HEK293 (cell line): ENCODE measurements around the gene TDRD10.
A peak's percentile ranks its signal among the peaks of the same experiment; 100 is the strongest.

Experiments used
- CTCF ChIA-PET: fragments of 350-600 bp; formaldehyde crosslinking; extraction: SDS; loops from one replicate; lab custom pipeline; 2021; ENCODE audit warnings: antibody characterized with exemption; lab: Yijun Ruan, JAX
- POLR2A ChIA-PET: fragments of 300-600 bp; formaldehyde crosslinking; extraction: SDS; loops from one replicate; lab custom pipeline; 2020; ENCODE audit warnings: antibody characterized with exemption, inconsistent platforms; lab: Yijun Ruan, JAX
- H3K27ac ChIP-seq: fragments of 200-500 bp; sonication (Bioruptor generic); 2 replicates; pipeline ENCODE4 v1.5.1; 2014; ENCODE audit warnings: low read depth, low read length, control low read depth, inconsistent platforms; ENCODE audit errors: extremely low read depth
- H3K36me3 ChIP-seq, 2 experiments: fragments of 200-500 bp in 1 of 2; sonication (Bioruptor generic) in 1 of 2; 1 replicate in 1 of 2; 2 replicates in 1 of 2; pipeline ENCODE4 v1.5.1; 2014 to 2017; ENCODE audit warnings: inconsistent platforms in 2 of 2, low read length in 2 of 2; ENCODE audit not compliant: control insufficient read depth in 2 of 2, insufficient read depth in 1 of 2
- H3K4me1 ChIP-seq: fragments of 200-500 bp; sonication (Bioruptor generic); 2 replicates; pipeline ENCODE4 v1.5.1; 2014; ENCODE audit warnings: mild to moderate bottlenecking, low read length, inconsistent platforms; ENCODE audit not compliant: control insufficient read depth, insufficient read depth
- H3K4me3 ChIP-seq: 2 replicates; pipeline ENCODE4 v1.5.1; 2011; ENCODE audit warnings: low read depth, mild to moderate bottlenecking, control low read depth, low read length, moderate library complexity
- H3K9me3 ChIP-seq: fragments of 200-500 bp; sonication (Bioruptor generic); 2 replicates; pipeline ENCODE4 v1.5.1; 2014; ENCODE audit warnings: low read depth, low read length, inconsistent platforms; ENCODE audit not compliant: control insufficient read depth, insufficient read depth
- PRDM10 ChIP-seq: fragments of 450-650 bp; formaldehyde crosslinking; IDR thresholded peaks from 2 replicates; pipeline ENCODE4 v1.5.1; 2016; ENCODE audit warnings: missing biosample characterization, missing genetic modification characterization
- PRDM6 ChIP-seq: fragments of 450-650 bp; formaldehyde crosslinking; IDR thresholded peaks from 2 replicates; pipeline ENCODE4 v1.5.1; 2017; ENCODE audit warnings: missing biosample characterization, missing genetic modification characterization
- TSHZ1 ChIP-seq: fragments of 450-650 bp; formaldehyde crosslinking; IDR thresholded peaks from 2 replicates; pipeline ENCODE4 v1.5.1; 2016; ENCODE audit warnings: missing biosample characterization, missing genetic modification characterization, borderline replicate concordance
- YY1 ChIP-seq: fragments of 450-650 bp; formaldehyde crosslinking; IDR thresholded peaks from 2 replicates; pipeline ENCODE4 v1.5.1; 2018; ENCODE audit warnings: missing biosample characterization, missing genetic modification characterization
- ZBTB7A ChIP-seq: fragments of 450-650 bp; formaldehyde crosslinking; IDR thresholded peaks from 2 replicates; pipeline ENCODE4 v1.5.1; 2016; ENCODE audit warnings: low read depth, missing biosample characterization, missing genetic modification characterization
- ZFHX2 ChIP-seq: fragments of 450-650 bp; formaldehyde crosslinking; conservative IDR thresholded peaks from 2 replicates; pipeline ENCODE4 v1.5.1; 2016; ENCODE audit warnings: missing biosample characterization, missing genetic modification characterization
- ZNF10 ChIP-seq: fragments of 450-650 bp; formaldehyde crosslinking; IDR thresholded peaks from 2 replicates; pipeline ENCODE4 v1.5.1; 2017; ENCODE audit warnings: missing biosample characterization, missing genetic modification characterization
- ZNF132 ChIP-seq: fragments of 450-650 bp; formaldehyde crosslinking; IDR thresholded peaks from 2 replicates; pipeline ENCODE4 v1.5.1; 2017; ENCODE audit warnings: missing biosample characterization, missing genetic modification characterization, borderline replicate concordance
- ZNF362 ChIP-seq: fragments of 450-650 bp; formaldehyde crosslinking; IDR thresholded peaks from 2 replicates; pipeline ENCODE4 v1.5.1; 2016; ENCODE audit warnings: missing biosample characterization, missing genetic modification characterization
- ZNF37A ChIP-seq: fragments of 450-650 bp; IDR thresholded peaks from 2 replicates; pipeline ENCODE4 v1.5.1; 2018; ENCODE audit warnings: missing biosample characterization, missing genetic modification characterization
- ZNF404 ChIP-seq: fragments of 450-650 bp; formaldehyde crosslinking; IDR thresholded peaks from 2 replicates; pipeline ENCODE4 v1.5.1; 2017; ENCODE audit warnings: missing biosample characterization, missing genetic modification characterization
- ZNF514 ChIP-seq: fragments of 450-650 bp; formaldehyde crosslinking; IDR thresholded peaks from 2 replicates; pipeline ENCODE4 v1.5.1; 2016; ENCODE audit warnings: missing biosample characterization, missing genetic modification characterization
- ZNF549 ChIP-seq: fragments of 450-650 bp; IDR thresholded peaks from 2 replicates; pipeline ENCODE4 v1.5.1; 2018; ENCODE audit warnings: missing biosample characterization, missing genetic modification characterization, mild to moderate bottlenecking, inconsistent platforms, moderate library complexity
- ZNF585B ChIP-seq: fragments of 450-650 bp; formaldehyde crosslinking; IDR thresholded peaks from 2 replicates; pipeline ENCODE4 v1.5.1; 2016; ENCODE audit warnings: missing biosample characterization, missing genetic modification characterization

Gene TDRD10

GRCh38 chr1:154495496-154496273 lies 6.3 kb upstream of the TDRD10 start:
- TF ChIP-seq ZNF585B (tag by site-specific recombination) (no peak), ZNF404 (tag by site-specific recombination) (no peak), ZNF549 (no peak), ZNF132 (no peak), ZNF514 (tag by site-specific recombination) (no peak), YY1 (tag by site-specific recombination) (no peak), ZBTB7A (tag by site-specific recombination) (no peak), ZNF10 (tag by site-specific recombination) (no peak), ZFHX2 (tag by site-specific recombination) (no peak)
- Histone ChIP-seq H3K4me3 (no peak overlapping the region), H3K9me3 (no peaks in the 10 kb centered on the region), H3K4me1 (no peaks in the 10 kb centered on the region), H3K27ac (no peak overlapping the region), H3K36me3 (no peaks in the 10 kb centered on the region)
- ChIA-PET CTCF (interaction anchor here (1.0 to 2.2 kb wide), 2 partner anchors 49 to 51 kb away, joined by 4 to 9 read pairs; no protein-coding TSS in a partner anchor), POLR2A (no interaction called here)

GRCh38 chr1:154496383-154496782 lies 5.6 kb upstream of the TDRD10 start:
- 0 out of 2 replicates have a peak, but pooled peaks have one; percentile 20 for TF ChIP-seq PRDM10 (tag by site-specific recombination)
- no peak for TF ChIP-seq ZNF37A (tag by site-specific recombination)
- H3K27ac ChIP-seq = no peak overlapping the region
- H3K4me1 ChIP-seq = no peaks in the 10 kb centered on the region
- ChIA-PET POLR2A (no interaction called here), CTCF (interaction anchor here (1.0 to 2.2 kb wide), 3 partner anchors 49 to 63 kb away, joined by 3 to 9 read pairs (median 4); no protein-coding TSS in a partner anchor)
- no peaks in the 10 kb centered on the region for H3K36me3 ChIP-seq
- no peaks in the 10 kb centered on the region for H3K9me3 ChIP-seq
- H3K4me3 ChIP-seq = no peak overlapping the region

GRCh38 chr1:154497026-154497806 lies 4.8 kb upstream of the TDRD10 start:
- Histone ChIP-seq H3K4me3 (no peak overlapping the region), H3K27ac (no peak overlapping the region), H3K36me3 (no peaks in the 10 kb centered on the region), H3K4me1 (no peaks in the 10 kb centered on the region), H3K9me3 (no peaks in the 10 kb centered on the region)
- ChIA-PET CTCF (interaction anchor here (1.0 to 2.2 kb wide), 3 partner anchors 48 to 63 kb away, joined by 3 to 9 read pairs (median 4); no protein-coding TSS in a partner anchor), POLR2A (no interaction called here)
- TF ChIP-seq ZNF362 (tag by site-specific recombination) (0 out of 2 replicates have a peak, but pooled peaks have one; percentile 13), PRDM6 (tag by site-specific recombination) (0 out of 2 replicates have a peak, but pooled peaks have one; percentile 7), TSHZ1 (tag by site-specific recombination) (no peak)
